ENCODE measurements around the gene TXNDC11. TPM values are rescaled to one million over a fixed set of nuclear protein-coding genes. Genes with fewer than 3 reads are reported as not detected.

Gene TXNDC11
- polyA plus RNA-seq, 1 experiment = 45.1 TPM

DNA sequence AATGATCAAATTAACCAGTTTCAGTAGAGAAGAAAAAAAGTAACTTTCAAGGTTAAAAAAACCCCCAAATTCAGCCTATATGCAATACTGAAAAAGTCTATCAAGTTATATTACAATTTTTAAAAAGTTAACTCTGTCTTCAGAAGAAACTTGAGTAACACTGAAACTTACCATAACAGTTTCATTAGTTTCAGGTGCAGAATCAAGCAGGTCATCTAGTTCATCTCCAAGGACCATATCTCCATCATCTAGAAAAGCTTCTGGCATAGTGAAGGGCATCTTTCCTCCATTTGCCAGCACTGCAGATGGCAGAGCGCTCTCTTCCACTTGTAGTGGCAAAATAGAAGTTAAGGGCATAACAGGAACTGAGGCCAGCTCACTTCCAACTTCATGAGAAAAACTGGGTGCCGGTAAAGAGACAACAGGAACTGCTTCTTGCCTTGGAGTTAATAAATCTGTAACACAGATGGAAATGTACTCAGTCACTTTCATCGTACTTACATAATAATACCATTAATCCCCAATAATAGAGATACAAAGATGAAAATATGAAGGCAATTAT is 31.5 kb upstream of the TXNDC11 start:
- Histone ChIP-seq H3K27me3 (ENCODE audit: control insufficient read depth, insufficient read depth, low read length) (no peaks in the 10 kb centered on the region), H3K4me3 (ENCODE audit: low read depth, low read length) (no peak overlapping the region), H3K36me3 (ENCODE audit: control insufficient read depth, insufficient read depth, low read length) (peaks cover 12% of the 10 kb centered on the region)
- DNase-seq (ENCODE audit: low read depth) = no peak
- POLR2A ChIA-PET = no interaction called here
- TF ChIP-seq, protein P1, sequence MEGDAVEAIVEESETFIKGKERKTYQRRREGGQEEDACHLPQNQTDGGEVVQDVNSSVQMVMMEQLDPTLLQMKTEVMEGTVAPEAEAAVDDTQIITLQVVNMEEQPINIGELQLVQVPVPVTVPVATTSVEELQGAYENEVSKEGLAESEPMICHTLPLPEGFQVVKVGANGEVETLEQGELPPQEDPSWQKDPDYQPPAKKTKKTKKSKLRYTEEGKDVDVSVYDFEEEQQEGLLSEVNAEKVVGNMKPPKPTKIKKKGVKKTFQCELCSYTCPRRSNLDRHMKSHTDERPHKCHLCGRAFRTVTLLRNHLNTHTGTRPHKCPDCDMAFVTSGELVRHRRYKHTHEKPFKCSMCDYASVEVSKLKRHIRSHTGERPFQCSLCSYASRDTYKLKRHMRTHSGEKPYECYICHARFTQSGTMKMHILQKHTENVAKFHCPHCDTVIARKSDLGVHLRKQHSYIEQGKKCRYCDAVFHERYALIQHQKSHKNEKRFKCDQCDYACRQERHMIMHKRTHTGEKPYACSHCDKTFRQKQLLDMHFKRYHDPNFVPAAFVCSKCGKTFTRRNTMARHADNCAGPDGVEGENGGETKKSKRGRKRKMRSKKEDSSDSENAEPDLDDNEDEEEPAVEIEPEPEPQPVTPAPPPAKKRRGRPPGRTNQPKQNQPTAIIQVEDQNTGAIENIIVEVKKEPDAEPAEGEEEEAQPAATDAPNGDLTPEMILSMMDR (IDR thresholded peaks at IDR 0.05; ENCODE audit: insufficient read depth, low read depth, low read length) = no peak
- CTCF ChIA-PET = interaction anchor here (0.6 kb wide), 1 partner anchor 47 kb away, joined by 3 read pairs; no protein-coding TSS in a partner anchor

DNA sequence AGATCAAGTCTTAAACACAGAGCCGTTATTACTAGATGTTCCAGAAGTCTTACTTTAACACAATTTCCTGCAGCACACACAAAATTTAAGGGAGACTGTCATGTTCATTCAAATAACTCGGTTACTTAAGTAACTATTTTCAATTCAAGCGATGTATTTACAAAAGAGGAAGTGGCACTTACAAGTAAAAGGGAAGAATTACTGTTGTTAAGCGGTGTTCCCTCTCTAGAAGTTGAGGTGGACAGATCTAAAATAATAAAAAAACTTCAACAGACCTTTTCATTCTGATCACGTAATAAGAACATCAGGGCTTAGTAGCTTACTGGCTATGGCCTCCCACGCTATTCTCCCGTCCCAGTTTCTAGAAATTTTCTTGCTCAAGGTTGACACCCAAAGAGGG is 26.2 kb upstream of the TXNDC11 start:
- POLR2A ChIA-PET = no interaction called here

DNA sequence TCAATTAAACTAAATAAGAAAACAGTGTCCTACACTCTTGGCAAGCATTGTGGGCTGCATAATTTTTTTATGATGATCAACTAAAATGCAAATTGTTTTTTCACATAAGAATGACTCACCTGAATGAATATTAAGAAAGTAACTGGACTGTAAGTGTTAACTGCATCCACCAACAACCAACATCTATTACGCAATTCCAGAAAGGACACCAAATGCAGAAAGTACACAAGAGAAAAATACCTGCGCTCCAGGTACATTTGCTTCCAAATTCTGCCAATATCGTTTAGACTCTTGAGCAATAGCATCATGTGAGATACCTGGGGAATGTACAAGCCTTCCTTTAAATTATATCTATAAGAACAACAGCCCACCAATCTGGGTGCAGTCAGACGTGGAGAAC is 19.8 kb upstream of the TXNDC11 start:
- TF ChIP-seq, protein P1 (IDR thresholded peaks at IDR 0.05; ENCODE audit: insufficient read depth, low read depth, low read length) = no peak
- H3K4me3 ChIP-seq (ENCODE audit: low read depth, low read length) = no peak overlapping the region
- no peak for DNase-seq (ENCODE audit: low read depth)
- H3K27me3 ChIP-seq (ENCODE audit: control insufficient read depth, insufficient read depth, low read length) = no peaks in the 10 kb centered on the region
- ChIA-PET POLR2A (no interaction called here), CTCF (interaction anchor here (1.4 kb wide), 1 partner anchor 35 kb away, joined by 3 read pairs; the partner anchor contains the start of gene ZC3H7A)
- H3K36me3 ChIP-seq (ENCODE audit: control insufficient read depth, insufficient read depth, low read length) = peaks cover 20% of the 10 kb centered on the region

More for the DNA sequence above, 26.2 kb upstream of the TXNDC11 start:
- CTCF ChIA-PET = no interaction called here
- DNase-seq (ENCODE audit: low read depth) = no peak
- TF ChIP-seq, protein P1 (IDR thresholded peaks at IDR 0.05; ENCODE audit: insufficient read depth, low read depth, low read length) = no peak
- peaks cover 19% of the 10 kb centered on the region for H3K36me3 ChIP-seq (ENCODE audit: control insufficient read depth, insufficient read depth, low read length)
- no peaks in the 10 kb centered on the region for H3K27me3 ChIP-seq (ENCODE audit: control insufficient read depth, insufficient read depth, low read length)
- no peak overlapping the region for H3K4me3 ChIP-seq (ENCODE audit: low read depth, low read length)

DNA sequence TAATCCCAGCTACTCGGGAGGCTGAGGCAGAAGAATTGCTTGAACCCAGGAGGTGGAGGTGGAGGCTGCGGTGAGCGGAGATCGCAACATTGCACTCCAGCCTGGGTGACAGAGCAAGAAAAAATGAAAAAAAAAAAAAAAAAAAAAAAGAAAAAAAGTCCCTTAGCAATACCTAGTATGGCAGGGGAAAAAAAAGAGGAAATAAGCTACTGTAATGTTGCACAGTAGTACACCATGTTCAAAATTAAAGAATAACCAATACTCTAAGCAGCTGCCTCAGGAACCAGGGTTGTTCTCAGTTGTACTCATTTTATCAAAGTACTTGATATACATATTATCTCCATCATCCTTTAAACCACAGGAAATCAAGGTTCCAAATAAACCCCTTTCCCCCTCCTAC is 17.3 kb upstream of the TXNDC11 start:
- Histone ChIP-seq H3K27me3 (ENCODE audit: control insufficient read depth, insufficient read depth, low read length) (no peaks in the 10 kb centered on the region), H3K36me3 (ENCODE audit: control insufficient read depth, insufficient read depth, low read length) (peaks cover 19% of the 10 kb centered on the region), H3K4me3 (ENCODE audit: low read depth, low read length) (no peak overlapping the region)
- ChIA-PET POLR2A (no interaction called here), CTCF (interaction anchor here (0.5 to 0.8 kb wide), 2 partner anchors 11 to 938 kb away, joined by 3 read pairs; no protein-coding TSS in a partner anchor)
- TF ChIP-seq, protein P1 (IDR thresholded peaks at IDR 0.05; ENCODE audit: insufficient read depth, low read depth, low read length) = no peak
- DNase-seq (ENCODE audit: low read depth) = no peak

DNA sequence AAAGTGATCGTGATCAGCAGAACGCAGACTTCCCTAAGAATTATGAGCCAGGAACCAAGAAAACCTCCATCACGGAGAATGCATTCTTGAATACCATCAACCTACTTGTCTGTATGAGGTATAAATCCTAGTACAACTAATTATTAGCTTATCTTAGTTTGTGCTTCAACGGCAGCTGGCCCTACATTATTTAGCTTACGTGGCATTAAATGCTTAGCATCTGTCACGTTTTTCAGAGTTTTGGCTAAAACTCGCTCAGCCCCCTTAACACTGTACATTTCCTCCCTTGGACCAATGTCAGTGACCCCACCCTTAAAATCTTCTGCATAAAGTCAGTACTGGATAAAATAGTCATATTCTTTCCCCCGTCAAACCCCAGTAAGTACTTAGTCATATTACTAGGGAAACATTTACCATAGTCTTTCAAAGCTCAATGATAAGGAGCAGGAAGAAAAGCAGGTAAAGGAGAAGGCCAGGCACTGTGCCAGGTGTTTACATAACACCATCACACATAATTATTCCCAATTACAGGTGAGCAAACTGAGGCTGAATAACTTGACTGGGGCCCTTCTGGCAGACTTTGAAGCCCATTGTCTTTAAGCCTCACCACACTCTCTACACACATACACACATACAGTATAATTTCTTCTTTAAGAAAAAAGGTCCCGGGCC is 16.6 kb upstream of the TXNDC11 start:
- TF ChIP-seq, protein P1 (IDR thresholded peaks at IDR 0.05; ENCODE audit: insufficient read depth, low read depth, low read length) = no peak
- Histone ChIP-seq H3K36me3 (ENCODE audit: control insufficient read depth, insufficient read depth, low read length) (peaks cover 19% of the 10 kb centered on the region), H3K27me3 (ENCODE audit: control insufficient read depth, insufficient read depth, low read length) (no peaks in the 10 kb centered on the region), H3K4me3 (ENCODE audit: low read depth, low read length) (no peak overlapping the region)
- ChIA-PET CTCF (interaction anchor here (0.5 to 0.8 kb wide), 2 partner anchors 11 to 937 kb away, joined by 3 read pairs; no protein-coding TSS in a partner anchor), POLR2A (no interaction called here)
- no peak for DNase-seq (ENCODE audit: low read depth)

Data from BJ (cell line).